Stimulated activated CD4-positive, alpha-beta T cell treated with anti-CD3 and anti-CD28 coated beads, Interleukin-2, amount 100 ng/mL, for 24 hours (primary cell): ENCODE measurements around the gene ZNF557.

Experiments used
- DNase-seq, 2 donors: peaks; one replicate each; pipeline ENCODE4 v3.0.0-alpha.2; 2020

ZNF557 gene

GRCh38 chr19:7130043-7130442 is 60.5 kb downstream of the ZNF557 start:
- no peak for DNase-seq

DNA sequence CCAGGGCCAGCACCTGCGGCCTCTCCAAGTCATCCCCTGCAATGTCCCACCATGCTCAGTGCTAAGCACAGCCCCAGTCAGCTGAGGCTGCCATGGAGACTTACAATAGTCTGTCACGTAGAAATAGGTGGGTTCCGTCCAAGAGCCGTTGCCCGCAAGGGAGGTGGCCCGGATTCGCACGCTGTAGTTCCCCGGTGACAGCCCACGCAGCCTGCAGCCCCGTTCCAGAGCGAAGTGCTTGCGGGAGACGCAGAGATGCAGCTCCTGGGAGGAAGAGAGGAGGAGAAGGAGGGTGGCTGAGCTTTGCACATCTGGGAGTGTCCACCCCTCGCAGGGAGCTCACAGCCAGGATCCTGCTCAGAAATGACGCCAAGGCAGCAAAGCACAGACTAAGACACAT is 62.6 kb downstream of the ZNF557 start:
- DNase-seq = no peak

DNA sequence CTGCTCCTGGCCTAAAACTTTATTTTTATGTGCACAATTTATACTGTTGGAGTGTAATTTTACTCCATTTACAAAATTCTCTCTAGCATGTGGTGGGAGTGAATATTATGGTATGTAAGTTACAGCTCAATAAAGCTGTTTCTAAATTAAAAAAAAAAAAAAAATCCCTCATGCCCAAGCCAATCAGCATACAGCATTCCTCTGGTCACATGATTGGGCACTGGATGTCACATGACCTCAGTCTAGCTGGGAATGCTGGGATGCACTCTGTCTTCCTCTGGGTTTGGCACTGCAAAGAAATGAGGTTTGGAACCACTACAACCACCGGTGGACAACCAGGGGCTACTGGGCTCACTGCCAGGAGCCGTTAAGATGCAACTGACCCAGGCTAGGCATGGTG is 67.6 kb downstream of the ZNF557 start:
- DNase-seq = no peak
